Neural progenitor cell (in vitro differentiated cells): ENCODE measurements around the gene LIMA1.

ENCODE experiments used
- CTCF ChIP-seq: fragments of 200-600 bp; sonication (generic); IDR thresholded peaks from 2 replicates; pipeline ENCODE4 v1.5.1; 2017; ENCODE audit warnings: antibody characterized with exemption, mild to moderate bottlenecking
- EZH2 ChIP-seq: fragments of 200-600 bp; sonication (generic); IDR thresholded peaks from 2 replicates; pipeline ENCODE4 v1.6.1; 2017; ENCODE audit warnings: antibody characterized with exemption, mild to moderate bottlenecking, moderate library complexity
- EZH2phosphoT487 ChIP-seq: fragments of 200-600 bp; sonication (generic); IDR thresholded peaks from 2 replicates; pipeline ENCODE4 v1.6.1; 2017; ENCODE audit warnings: antibody characterized with exemption

DNA sequence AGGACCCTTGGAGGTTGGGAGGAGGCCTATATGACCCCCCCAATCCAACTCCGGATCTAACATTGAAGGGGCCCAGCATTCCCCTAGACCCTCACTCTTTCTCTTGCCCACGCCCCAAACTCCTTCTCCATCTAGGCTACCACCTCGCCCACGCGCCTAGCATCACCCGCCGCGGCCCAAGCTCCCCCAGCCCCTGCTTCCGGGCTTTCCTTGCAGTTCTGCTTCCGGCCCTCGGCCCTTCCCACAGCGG, 116.6 kb downstream of the LIMA1 start:
- no peak for TF ChIP-seq CTCF
- no peak for TF ChIP-seq EZH2
- no peak for TF ChIP-seq EZH2phosphoT487
